A549 (cell line): Measurements from ENCODE around the gene MIS18A.

ENCODE experiments used
- BHLHE40 ChIP-seq: IDR thresholded peaks from 2 replicates; pipeline ENCODE4 v1.6.1; 2012; ENCODE audit warnings: low read depth, low read length, inconsistent platforms
- CBX2 ChIP-seq: fragments of 200-600 bp; sonication (generic); IDR thresholded peaks from 2 replicates; pipeline ENCODE4 v1.6.1; 2016; ENCODE audit warnings: low read depth, mild to moderate bottlenecking, borderline replicate concordance
- CEBPB ChIP-seq, 2 experiments: fragments of >200 bp in 1 of 2; sonication (Bioruptor Twin) in 1 of 2; formaldehyde crosslinking in 1 of 2; IDR thresholded peaks; 2 replicates each; pipeline ENCODE4 v1.6.1; 2012 to 2016
- EP300 ChIP-seq, 2 experiments: fragments of >200 bp; sonication (Bioruptor Twin); formaldehyde crosslinking; IDR thresholded peaks; 2 replicates in 1 of 2; 3 replicates in 1 of 2; pipeline ENCODE4 v1.6.1; 2016 to 2017
- FOSL2 ChIP-seq, 2 experiments: fragments of 450-650 bp in 1 of 2; fragments of >200 bp in 1 of 2; sonication (Bioruptor Twin) in 1 of 2; formaldehyde crosslinking; IDR thresholded peaks; 2 replicates each; pipeline versions ENCODE4 v1.5.0 to v1.6.1; 2016 to 2020; ENCODE audit warnings: mild to moderate bottlenecking in 1 of 2, moderate library complexity in 1 of 2
- JUN ChIP-seq, 2 experiments: fragments of >200 bp; sonication (Bioruptor Twin); formaldehyde crosslinking; IDR thresholded peaks; 2 replicates in 1 of 2; 3 replicates in 1 of 2; pipeline ENCODE4 v1.6.1; 2016 to 2017
- MYC ChIP-seq: IDR thresholded peaks from 2 replicates; pipeline ENCODE4 v1.6.1; 2012; ENCODE audit warnings: mild to moderate bottlenecking, inconsistent platforms, low read length, improper control_type of control experiment, borderline replicate concordance
- NR3C1 ChIP-seq: fragments of >200 bp; sonication (Bioruptor Twin); formaldehyde crosslinking; IDR thresholded peaks from 3 replicates; pipeline ENCODE4 v1.6.1; 2017
- POLR2A ChIP-seq: IDR thresholded peaks from 2 replicates; pipeline ENCODE4 v1.6.1; 2012; ENCODE audit warnings: mild to moderate bottlenecking, low read length
- SMC3 ChIP-seq: fragments of >200 bp; sonication (Bioruptor Twin); formaldehyde crosslinking; IDR thresholded peaks from 3 replicates; pipeline ENCODE4 v1.6.1; 2018; ENCODE audit warnings: inconsistent platforms
- SREBF2 ChIP-seq: fragments of 450-650 bp; IDR thresholded peaks from 2 replicates; pipeline ENCODE4 v1.6.1; 2014; ENCODE audit warnings: mild to moderate bottlenecking, moderate library complexity
- ZSCAN20 ChIP-seq: fragments of 250-450 bp; sonication (Bioruptor Pico); IDR thresholded peaks from 2 replicates; pipeline ENCODE4 v1.8.0; 2022; ENCODE audit warnings: mild to moderate bottlenecking, moderate library complexity
- TF ChIP-seq, protein P1 (sequence below): fragments of >200 bp; sonication (Bioruptor Twin); formaldehyde crosslinking; IDR thresholded peaks from 3 replicates; pipeline ENCODE4 v1.5.1; 2016

DNA sequence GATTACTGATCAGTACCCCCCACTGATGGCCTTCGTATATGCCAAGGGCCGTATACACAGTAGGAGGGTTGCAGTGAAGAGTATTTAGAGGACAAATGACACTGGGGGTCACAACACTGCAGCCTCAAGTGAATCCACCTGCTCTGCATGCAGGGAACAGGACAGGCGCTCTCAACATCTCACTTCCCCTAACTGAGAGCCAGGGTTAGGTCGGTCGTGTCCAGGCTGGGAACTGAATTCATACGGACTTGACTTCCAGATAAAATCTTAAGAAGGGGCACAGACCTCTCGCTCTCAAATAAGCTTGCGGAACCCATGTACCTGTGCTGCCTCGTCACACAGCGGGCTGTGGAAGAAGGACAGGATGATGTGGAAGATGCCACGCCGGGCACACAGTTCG is 42.6 kb upstream of the MIS18A start:
- TF ChIP-seq SREBF2 (no peak), EP300 (IDR thresholded peaks at IDR 0.05) (no peak), ZSCAN20 (no peak), MYC (no peak), FOSL2 (IDR thresholded peaks at IDR 0.05) (no peak), FOSL2 (CRISPR knock-in tag; IDR thresholded peaks at IDR 0.05) (no peak), POLR2A (no peak), BHLHE40 (no peak), NR3C1 (no peak), CEBPB (IDR thresholded peaks at IDR 0.05) (no peak), CBX2 (no peak), JUN (IDR thresholded peaks at IDR 0.05) (no peak), SMC3 (no peak)
- TF ChIP-seq, protein P1, sequence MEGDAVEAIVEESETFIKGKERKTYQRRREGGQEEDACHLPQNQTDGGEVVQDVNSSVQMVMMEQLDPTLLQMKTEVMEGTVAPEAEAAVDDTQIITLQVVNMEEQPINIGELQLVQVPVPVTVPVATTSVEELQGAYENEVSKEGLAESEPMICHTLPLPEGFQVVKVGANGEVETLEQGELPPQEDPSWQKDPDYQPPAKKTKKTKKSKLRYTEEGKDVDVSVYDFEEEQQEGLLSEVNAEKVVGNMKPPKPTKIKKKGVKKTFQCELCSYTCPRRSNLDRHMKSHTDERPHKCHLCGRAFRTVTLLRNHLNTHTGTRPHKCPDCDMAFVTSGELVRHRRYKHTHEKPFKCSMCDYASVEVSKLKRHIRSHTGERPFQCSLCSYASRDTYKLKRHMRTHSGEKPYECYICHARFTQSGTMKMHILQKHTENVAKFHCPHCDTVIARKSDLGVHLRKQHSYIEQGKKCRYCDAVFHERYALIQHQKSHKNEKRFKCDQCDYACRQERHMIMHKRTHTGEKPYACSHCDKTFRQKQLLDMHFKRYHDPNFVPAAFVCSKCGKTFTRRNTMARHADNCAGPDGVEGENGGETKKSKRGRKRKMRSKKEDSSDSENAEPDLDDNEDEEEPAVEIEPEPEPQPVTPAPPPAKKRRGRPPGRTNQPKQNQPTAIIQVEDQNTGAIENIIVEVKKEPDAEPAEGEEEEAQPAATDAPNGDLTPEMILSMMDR = no peak
